HG03139 (cell line): ENCODE results near the gene POLR2H.

Source experiments
- ATAC-seq: cut with Tn5 transposase; IDR thresholded peaks from one replicate; pipeline ENCODE4 v1.9.1; 2021; ENCODE audit not compliant: unreplicated experiment

The POLR2H gene

DNA sequence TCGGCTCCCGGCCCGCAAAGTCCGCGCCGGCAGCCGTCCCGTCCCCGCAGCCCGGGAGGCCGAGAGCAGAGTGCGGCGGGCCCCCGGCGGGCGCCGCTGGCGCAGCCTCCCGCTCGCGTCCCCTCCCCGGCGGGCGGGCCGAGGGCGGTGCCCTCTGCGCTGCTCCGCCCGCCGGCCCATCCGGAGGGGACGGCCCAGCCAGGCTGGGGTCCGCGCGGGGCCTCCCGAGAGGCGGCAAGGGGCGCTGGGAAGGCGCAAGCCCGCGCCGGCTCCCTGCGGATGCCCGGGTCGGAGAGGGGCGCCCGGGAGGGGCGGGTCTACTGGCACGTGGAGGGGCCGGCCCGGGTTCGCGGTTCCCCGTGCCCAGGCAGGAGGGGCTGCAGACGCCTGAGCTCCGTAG lies at the start of gene POLR2H, which contains the start of gene CLCN2:
Gene POLR2H (plus strand): TSS at position 179 of the 400 bp plus-strand sequence. CDS start 1,783 bp downstream, outside the sequence.
Gene CLCN2 (minus strand): TSS at position 74 of the 400 bp plus-strand sequence. CDS start 126 bp downstream, outside the sequence.
- peak; percentile 35 for ATAC-seq

DNA sequence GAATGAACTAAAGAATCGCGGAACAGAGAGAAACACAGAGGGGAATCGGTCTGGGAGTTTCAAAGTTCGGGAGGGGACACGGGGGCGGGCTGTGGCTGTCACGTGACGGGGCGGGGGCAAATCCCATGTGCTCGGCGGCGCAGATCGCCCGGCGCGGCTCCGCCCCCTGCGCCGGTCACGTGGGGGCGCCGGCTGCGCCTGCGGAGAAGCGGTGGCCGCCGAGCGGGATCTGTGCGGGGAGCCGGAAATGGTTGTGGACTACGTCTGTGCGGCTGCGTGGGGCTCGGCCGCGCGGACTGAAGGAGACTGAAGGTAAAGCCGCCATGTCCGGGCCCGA lies 47.2 kb upstream of the POLR2H start, which contains the start of gene EIF4G1:
Gene EIF4G1 (plus strand): TSS at position 244 of the 337 bp plus-strand sequence. CDS start 1,191 bp downstream, outside the sequence.
- ATAC-seq = peak; percentile 82

DNA sequence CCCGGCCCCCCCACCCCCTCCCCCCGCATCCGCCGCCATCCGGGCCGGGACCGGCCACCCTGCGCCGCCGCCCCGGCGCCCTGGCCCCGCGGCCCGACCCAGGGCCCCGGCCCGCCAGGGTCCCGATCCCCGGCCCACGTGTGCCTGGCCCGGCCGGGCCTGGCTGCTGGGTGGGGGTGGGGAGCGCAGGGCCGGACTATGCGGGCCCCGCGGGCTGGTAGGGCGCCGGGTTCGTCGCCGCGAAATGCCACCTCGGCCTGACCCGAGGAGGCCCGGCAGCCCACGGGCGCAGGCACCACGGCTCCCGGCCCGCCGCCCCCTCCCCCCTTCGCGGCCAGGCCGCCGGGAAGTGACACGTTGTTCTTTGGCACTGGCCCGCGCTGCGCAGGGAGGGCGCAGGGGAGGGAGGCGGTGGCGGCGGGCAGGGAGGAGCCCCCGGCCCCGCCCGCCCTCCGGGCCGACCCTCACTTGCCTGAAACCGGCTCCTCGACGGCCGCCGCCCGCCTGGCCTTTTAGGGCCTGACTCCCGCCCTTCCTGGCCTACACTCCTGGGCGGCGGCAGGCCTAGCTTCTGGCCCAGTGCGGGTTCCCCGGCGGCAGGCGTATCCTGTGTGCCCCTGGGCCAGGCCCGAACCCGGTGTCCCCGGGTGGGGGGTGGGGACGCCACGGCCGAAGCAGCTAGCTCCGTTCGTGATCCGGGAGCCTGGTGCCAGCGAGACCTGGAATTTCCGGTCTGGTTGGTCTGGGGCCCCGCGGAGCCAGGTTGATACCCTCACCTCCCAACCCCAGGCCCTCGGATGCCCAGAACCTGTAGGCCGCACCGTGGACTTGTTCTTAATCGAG lies 46.6 kb upstream of the POLR2H start:
- ATAC-seq = peak; percentile 34

DNA sequence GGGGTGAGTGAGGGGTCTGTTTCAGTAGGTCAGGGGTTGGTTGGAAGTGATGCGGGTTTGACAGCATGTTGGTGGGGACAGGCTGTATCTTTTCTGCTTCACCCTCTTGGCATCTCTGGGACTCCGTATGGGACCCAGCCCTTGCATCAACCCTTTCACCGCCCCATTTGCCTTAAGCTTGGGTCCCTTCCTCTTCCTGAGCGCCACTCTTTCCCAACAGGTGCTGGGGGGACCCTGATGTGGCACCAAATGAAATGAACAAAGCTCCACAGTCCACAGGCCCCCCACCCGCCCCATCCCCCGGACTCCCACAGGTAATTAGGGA lies 46.0 kb upstream of the POLR2H start:
- ATAC-seq = no peak

DNA sequence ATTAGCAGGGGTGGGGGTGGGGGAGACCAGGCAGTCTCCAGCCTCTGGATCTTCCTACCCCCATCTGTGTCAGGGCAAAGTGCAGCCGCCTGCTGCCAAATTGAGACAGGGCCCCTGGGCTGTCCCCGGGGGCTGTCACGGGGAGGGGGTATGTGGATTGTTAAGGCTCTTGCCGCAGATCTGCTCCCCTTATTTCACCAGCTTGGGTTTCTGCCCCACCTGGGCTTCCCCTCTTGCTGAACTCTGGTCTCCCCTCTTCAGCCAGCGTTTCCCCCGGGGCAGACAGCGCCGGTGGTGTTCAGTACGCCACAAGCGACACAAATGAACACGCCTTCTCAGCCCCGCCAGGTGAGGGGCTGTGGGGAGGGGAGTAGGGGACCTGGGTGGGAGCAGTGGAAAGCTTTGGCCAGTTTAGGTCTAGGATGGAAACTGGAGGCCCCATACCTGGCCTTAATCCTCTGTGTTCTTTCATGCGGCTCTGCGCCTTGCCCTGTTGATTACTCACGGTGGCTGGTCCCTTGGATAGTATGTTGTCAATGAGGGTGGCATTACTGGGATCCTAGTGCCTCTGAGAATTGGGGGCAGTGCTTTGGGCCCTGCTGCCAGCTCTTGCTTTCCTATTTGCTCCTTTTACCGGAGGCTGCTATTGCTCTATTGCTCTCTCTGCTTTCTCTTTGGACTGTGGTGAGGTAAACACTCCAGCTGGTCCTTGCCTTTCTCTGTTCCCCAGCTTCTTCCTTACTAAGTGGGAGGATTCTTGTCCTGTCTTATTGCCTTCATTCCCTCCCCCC lies 45.4 kb upstream of the POLR2H start:
- no peak for ATAC-seq

DNA sequence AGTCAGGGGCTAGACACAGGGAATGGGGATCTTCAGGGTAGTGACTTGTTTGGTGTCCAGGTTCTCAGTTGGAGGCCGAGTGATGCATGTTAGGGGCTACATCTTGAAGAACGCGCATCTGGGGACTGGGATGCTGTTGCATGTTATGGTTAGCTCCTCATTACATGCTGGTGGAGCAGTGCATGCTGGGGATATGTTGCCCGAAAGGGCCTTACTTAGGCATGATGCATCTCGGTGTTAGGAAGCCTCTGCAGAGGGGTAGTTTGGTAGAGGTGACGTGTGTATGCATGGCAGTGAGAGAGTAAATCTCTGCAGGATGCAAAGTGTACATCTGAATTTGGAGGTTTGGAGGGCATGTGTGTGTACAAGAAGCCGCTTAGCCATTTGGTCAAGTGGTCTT lies 44.7 kb upstream of the POLR2H start:
- no peak for ATAC-seq

DNA sequence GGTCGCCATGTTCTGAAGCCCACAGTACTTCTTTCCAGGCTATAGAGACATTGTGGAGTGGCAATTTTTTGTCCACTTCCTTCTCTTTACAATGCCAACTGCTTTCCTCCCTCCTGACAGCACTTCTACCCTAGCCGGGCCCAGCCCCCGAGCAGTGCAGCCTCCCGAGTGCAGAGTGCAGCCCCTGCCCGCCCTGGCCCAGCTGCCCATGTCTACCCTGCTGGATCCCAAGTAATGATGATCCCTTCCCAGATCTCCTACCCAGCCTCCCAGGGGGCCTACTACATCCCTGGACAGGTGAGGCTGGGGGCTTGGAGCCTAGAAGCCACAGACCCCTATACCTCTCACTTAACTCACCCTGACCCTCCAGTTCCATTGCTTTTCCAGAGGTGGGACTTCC lies 44.3 kb upstream of the POLR2H start:
- no peak for ATAC-seq

DNA sequence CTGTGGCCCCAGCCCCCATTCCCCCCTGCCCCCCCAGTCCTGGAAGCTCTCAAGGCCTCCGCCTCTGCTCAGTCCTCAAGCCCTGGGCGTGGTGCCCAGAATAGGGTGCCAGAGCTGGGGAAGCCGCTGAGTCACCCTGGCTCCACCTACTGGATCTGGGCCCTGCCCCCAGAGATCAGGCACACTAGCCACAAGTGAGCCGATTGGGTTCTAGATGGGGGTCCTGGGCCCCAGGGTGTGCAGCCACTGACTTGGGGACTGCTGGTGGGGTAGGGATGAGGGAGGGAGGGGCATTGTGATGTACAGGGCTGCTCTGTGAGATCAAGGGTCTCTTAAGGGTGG lies 41.4 kb upstream of the POLR2H start:
- no peak for ATAC-seq

DNA sequence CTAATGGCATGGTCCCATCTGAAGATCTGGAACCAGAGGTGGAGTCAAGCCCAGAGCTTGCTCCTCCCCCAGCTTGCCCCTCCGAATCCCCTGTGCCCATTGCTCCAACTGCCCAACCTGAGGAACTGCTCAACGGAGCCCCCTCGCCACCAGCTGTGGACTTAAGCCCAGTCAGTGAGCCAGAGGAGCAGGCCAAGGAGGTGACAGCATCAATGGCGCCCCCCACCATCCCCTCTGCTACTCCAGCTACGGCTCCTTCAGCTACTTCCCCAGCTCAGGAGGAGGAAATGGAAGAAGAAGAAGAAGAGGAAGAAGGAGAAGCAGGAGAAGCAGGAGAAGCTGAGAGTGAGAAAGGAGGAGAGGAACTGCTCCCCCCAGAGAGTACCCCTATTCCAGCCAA lies 39.8 kb upstream of the POLR2H start:
- no peak for ATAC-seq

DNA sequence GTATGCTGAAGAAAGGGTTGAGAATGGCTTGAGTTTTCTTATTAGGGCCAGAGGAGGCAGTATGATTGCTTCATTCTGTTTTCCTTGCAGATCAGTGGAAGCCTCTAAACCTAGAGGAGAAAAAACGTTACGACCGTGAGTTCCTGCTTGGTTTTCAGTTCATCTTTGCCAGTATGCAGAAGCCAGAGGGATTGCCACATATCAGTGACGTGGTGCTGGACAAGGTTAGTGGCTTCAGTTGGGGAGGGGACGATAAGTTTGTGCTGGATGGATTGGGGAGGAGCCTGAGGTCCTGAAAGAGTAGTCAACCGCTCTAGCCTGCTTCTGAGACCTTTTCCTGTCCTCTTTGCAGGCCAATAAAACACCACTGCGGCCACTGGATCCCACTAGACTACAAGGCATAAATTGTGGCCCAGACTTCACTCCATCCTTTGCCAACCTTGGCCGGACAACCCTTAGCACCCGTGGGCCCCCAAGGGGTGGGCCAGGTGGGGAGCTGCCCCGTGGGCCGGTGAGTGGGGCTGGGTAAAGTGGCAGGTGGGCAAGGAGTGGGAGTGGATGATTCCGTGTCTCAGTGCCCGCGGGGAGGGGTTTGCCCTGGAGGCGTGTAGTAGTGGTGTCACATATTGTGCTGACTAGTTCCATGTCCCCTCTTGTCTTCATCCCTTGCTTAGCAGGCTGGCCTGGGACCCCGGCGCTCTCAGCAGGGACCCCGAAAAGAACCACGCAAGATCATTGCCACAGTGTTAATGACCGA lies 38.6 kb upstream of the POLR2H start:
- no peak for ATAC-seq

DNA sequence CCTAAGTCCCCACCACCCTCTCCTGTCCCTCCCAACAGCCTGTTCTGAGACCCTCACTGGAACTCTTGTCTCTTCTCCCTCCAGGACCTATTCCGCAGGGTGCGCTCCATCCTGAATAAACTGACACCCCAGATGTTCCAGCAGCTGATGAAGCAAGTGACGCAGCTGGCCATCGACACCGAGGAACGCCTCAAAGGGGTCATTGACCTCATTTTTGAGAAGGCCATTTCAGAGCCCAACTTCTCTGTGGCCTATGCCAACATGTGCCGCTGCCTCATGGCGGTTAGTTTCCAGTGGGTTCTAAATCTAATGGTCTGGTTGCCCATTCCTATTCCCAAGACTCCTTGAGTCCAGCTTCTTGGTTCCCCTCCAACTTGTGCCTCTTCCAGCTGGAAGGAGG lies 37.8 kb upstream of the POLR2H start:
- ATAC-seq = no peak

DNA sequence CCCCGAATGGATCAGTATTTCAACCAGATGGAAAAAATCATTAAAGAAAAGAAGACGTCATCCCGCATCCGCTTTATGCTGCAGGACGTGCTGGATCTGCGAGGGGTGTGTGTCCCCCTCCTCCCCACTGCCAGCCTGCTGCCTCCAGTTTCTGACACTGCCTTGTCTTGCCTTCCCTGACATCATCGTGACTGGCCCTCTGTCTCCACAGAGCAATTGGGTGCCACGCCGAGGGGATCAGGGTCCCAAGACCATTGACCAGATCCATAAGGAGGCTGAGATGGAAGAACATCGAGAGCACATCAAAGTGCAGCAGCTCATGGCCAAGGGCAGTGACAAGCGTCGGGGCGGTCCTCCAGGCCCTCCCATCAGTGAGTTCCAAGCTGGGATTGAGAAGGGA lies 36.2 kb upstream of the POLR2H start:
- no peak for ATAC-seq

DNA sequence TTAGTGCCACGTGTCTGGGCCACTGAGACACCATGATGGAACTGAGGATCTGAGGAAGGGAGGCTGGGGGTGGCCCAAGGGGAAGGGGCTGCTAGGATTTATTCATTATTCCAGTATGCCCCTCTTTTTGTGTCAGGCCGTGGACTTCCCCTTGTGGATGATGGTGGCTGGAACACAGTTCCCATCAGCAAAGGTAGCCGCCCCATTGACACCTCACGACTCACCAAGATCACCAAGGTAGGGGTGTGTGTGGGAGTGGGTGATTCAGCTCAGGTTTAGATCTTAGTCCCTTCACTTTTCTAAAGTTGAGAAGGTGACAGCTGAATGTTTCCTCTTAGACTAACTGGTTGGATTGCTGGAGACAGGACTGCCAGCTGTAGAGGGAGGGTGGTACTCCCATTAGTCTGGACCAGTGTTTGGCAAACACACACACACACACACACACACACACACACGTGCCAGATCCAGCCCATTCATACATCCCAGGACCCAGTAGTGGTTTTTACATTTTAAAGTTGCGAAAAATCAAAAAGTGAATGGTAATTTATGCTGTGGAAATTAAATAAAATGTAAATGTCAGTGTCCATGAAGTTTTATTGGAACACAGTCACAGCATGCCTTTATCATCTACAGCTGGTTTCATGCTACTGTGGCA lies 35.7 kb upstream of the POLR2H start:
- no peak for ATAC-seq

DNA sequence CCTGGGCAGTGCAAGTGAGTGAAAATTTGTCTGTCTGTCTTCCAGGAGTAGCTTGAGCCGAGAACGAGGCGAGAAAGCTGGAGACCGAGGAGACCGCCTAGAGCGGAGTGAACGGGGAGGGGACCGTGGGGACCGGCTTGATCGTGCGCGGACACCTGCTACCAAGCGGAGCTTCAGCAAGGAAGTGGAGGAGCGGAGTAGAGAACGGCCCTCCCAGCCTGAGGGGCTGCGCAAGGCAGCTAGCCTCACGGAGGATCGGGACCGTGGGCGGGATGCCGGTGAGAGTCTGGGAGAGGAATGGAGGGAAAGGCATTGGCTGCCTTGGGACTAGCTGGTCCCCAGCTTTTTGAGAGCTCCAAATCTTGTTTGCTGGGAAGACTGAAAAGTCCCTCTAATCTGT lies 34.3 kb upstream of the POLR2H start:
- no peak for ATAC-seq

DNA sequence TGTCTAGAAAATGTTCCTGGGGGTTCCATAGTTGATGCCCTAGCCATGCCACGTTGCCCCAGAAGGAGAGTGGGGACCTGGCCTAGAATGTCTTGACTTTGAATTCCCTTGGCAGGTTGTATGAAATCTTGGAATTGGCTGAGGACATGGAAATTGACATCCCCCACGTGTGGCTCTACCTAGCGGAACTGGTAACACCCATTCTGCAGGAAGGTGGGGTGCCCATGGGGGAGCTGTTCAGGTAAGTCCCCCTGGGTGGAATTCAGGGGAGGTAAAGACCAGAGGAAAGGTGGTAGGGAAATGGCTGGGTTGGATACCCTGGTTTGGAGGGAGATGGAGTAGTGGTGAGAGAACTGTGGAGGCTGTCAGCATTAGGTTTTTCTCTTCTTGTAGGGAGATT lies 33.0 kb upstream of the POLR2H start:
- no peak for ATAC-seq

DNA sequence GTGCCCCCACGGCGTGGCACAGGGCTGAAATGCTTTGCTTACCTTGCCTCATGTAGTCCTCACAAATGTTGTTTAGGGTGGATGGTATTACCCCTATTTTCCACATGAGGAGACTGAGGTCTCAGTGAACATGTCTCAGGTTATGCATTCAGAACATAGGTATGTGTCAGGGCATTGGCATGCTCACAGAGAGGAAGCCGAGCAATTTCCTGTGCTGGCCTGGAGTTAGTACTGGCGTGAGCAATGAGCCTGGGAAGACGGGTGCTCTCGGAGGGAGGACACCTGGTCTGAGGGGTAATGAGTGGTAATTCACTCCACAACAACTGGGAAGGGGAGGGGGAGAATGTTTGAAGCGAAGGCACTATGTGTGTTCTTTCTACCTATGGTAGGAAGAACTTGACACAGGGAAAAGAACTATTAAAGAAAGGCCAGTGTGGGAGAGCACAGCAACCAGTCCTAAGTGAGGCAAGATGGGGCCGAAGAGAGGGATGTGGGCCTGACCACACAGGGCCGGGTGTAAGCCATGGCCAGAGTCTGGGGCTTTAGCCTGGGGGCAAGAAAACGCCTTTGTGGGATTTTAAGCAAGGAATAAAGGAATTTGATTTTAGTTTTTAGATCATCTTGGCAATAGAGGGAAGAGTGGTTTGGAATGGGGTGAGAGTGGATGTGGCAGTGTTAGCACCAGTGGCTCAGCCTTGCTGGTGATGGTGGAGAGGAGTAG lies 29.0 kb upstream of the POLR2H start:
- ATAC-seq = no peak

DNA sequence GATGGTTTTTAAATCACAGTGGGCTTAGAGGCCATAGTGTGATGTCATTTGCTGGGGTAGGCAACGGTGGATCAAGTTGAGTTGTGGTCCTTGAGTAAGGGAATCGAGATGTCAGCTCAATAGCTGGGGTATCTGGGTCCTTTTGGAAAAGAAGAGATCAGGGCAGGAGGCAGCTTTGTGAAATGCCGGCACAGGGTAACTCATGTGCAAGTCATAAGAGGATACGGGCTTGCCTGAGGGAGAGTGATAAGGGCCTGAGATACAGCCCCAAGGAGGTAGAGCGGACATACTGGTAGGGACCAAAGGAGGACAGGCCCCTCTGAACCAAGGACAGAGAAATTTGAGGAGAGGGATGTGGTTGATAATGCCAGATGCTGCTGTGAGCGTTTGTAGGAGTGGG lies 28.3 kb upstream of the POLR2H start:
- ATAC-seq = no peak

DNA sequence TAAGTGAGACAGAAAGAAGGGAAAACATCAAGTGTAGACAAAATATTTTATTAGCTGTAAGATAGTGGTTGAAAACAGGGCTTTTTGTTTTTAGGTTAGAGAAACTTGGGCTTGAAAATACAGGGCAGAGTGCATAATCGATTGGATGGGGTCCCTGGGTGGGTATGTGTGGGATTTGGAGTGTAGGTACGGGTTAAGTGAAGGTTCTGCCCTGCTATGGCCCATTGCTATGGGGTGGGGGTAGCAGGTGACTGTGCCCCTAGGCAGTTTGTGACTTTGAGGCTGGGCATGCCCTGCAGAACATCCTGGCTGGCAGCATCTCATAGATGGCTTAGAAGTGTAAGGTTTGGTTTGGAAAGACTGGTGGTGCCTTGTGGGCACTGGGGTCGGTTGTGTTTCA lies 27.8 kb upstream of the POLR2H start:
- no peak for ATAC-seq

DNA sequence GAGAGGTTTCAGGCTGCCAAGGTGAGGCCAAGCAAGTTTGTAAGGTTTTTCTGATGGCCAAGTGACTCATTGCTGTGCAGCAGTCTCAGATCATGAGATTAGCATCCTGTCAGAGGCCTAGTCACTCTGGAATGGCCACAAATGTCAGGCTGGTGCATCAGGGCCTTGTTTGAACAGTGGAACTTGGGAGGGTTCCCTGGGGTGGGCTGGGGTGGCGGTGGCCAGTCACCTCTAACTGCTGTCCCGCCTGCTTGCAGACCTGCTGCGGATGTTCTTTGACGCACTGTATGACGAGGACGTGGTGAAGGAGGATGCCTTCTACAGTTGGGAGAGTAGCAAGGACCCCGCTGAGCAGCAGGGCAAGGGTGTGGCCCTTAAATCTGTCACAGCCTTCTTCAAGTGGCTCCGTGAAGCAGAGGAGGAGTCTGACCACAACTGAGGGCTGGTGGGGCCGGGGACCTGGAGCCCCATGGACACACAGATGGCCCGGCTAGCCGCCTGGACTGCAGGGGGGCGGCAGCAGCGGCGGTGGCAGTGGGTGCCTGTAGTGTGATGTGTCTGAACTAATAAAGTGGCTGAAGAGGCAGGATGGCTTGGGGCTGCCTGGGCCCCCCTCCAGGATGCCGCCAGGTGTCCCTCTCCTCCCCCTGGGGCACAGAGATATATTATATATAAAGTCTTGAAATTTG lies 26.9 kb upstream of the POLR2H start:
- no peak for ATAC-seq

DNA sequence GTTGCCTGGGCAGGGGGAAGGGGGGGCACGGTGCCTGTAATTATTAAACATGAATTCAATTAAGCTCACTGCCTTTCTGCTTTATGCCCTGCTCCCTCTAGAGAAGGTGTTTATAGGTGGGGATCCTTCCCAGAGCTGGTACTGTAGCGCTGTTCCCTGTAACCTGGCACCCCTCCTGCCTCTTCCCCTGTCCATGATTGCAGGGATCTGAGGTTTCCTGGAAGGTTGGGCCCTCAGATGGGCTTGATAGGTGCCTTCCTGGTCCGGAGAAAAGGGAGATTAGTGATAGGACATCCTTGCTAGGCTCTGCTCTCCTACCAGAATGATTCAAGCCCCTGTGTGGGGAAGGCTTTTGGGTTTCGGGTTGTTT lies 26.2 kb upstream of the POLR2H start:
- ATAC-seq = no peak
